Adipocyte (in vitro differentiated cells): Measurements from ENCODE around the gene JSRP1.
A peak's percentile ranks its signal among the peaks of the same experiment; 100 is the strongest.

Experiments
- DNase-seq: peaks from one replicate; pipeline ENCODE4 v3.0.0-alpha.2; 2015; ENCODE audit warnings: low read depth
- H3K27me3 ChIP-seq: replicated peaks from 2 replicates; pipeline ENCODE4 v1.7.0; 2013; ENCODE audit warnings: mild to moderate bottlenecking, low read length, moderate library complexity; ENCODE audit not compliant: control insufficient read depth, insufficient read depth
- H3K36me3 ChIP-seq: 2 replicates; pipeline ENCODE4 v1.7.0; 2013; ENCODE audit warnings: low read length, mild to moderate bottlenecking, moderate library complexity; ENCODE audit not compliant: control insufficient read depth, insufficient read depth, severe bottlenecking
- H3K4me1 ChIP-seq: 2 replicates; pipeline ENCODE4 v1.7.0; 2013; ENCODE audit warnings: mild to moderate bottlenecking, low read length, moderate library complexity; ENCODE audit not compliant: control insufficient read depth, insufficient read depth
- H3K4me3 ChIP-seq: 2 replicates; pipeline ENCODE4 v1.7.0; 2013; ENCODE audit warnings: mild to moderate bottlenecking, low read length, moderate library complexity
- H3K9ac ChIP-seq: 2 replicates; pipeline ENCODE4 v1.7.0; 2013; ENCODE audit warnings: mild to moderate bottlenecking, low read length, moderate library complexity
- H3K9me3 ChIP-seq: 2 replicates; pipeline ENCODE4 v1.7.0; 2013; ENCODE audit warnings: mild to moderate bottlenecking, low read length, moderate library complexity; ENCODE audit not compliant: control insufficient read depth

The JSRP1 gene

DNA sequence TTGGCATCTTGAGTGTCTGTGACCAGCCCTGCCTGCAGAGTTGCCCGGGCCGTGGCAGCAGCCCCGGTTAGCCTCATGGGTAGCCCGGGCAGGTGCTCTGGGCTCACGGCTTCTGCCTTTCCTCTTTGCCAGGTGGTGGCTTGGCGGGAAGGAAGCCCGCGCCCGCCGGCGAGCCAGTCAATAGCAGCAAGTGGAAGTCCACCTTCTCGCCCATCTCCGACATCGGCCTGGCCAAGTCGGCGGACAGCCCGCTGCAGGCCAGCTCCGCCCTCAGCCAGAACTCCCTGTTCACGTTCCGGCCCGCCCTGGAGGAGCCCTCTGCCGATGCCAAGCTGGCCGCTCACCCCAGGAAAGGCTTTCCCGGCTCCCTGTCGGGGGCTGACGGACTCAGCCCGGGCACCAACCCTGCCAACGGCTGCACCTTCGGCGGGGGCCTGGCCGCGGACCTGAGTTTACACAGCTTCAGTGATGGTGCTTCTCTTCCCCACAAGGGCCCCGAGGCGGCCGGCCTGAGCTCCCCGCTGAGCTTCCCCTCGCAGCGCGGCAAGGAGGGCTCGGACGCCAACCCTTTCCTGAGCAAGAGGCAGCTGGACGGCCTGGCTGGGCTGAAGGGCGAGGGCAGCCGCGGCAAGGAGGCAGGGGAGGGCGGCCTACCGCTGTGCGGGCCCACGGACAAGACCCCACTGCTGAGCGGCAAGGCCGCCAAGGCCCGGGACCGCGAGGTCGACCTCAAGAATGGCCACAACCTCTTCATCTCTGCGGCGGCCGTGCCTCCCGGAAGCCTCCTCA lies 30.0 kb downstream of the JSRP1 start:
- Histone ChIP-seq H3K36me3 (peaks cover 63% of the 10 kb centered on the region), H3K9ac (no peak overlapping the region), H3K4me3 (no peak overlapping the region), H3K9me3 (no peaks in the 10 kb centered on the region), H3K4me1 (peaks cover 10% of the 10 kb centered on the region), H3K27me3 (no peaks in the 10 kb centered on the region)
- no peak for DNase-seq

DNA sequence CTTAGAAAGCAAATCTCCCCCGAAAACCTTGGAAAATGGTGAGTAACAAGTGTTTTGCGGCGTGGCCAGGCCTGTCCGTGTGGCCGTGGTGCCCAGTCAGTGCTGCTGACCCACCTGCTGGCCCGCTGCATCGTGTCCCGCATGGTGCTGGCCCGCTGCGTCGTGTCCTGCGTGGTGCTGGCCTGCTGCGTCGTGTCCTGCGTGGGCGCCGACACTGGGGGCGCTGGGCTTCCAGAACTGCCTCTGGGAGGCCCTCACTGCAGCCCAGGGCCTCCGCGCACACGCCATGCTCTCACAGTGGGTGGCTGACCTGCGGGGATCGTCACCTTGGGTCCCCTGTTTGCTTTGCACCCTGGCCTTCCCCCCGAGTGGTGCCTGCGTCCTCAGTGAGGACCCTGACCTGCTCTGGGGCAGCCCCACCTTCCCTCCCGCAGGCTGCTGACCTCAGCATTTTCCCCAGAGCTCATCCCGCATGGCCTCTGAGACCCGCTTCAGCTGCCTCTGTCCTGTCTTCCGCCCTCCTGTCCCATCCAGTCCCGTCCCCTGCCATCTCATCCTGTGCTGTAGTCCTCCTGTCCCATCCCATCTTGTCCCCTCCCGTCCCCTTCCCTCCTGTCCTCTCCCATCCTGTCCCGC lies 30.7 kb downstream of the JSRP1 start:
- Histone ChIP-seq H3K27me3 (no peaks in the 10 kb centered on the region), H3K9ac (no peak overlapping the region), H3K4me3 (no peak overlapping the region), H3K4me1 (peaks cover 14% of the 10 kb centered on the region), H3K9me3 (no peaks in the 10 kb centered on the region), H3K36me3 (peaks cover 61% of the 10 kb centered on the region)
- no peak for DNase-seq

DNA sequence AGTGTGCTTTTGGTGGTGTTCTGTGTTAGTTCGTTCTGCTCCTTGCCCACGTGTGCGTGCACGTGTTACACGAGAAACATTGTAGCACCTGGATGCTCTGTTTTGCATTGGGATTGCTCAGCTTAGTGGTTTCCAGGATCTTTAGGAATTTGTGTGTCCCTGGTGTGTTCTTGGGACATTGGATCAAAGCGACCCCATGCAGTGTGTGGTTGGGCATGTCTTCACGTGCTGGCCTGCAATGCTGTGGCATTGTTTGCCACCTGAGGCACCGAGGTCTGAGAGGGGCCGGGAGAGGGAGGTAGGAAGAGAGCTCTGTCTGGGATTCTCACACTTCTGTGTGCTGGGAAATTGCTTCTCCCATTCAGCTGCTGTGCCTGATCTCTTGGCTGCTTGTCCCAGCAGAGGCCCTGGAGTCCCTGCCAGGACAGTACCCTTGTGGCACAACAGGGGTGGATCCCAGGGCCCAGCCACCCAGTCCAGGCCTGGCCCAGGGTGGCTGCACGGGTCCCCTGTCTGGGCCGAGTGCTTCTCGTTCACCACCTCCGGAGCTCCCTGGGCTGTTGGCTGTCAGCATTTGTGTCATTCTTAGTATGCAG lies 31.4 kb downstream of the JSRP1 start:
- no peak overlapping the region for H3K4me3 ChIP-seq
- H3K9ac ChIP-seq, result peak overlapping the region; percentile 29
- peaks cover 14% of the 10 kb centered on the region for H3K4me1 ChIP-seq
- no peaks in the 10 kb centered on the region for H3K9me3 ChIP-seq
- H3K27me3 ChIP-seq, result no peaks in the 10 kb centered on the region
- H3K36me3 ChIP-seq, result peaks cover 61% of the 10 kb centered on the region
- DNase-seq, result no peak

DNA sequence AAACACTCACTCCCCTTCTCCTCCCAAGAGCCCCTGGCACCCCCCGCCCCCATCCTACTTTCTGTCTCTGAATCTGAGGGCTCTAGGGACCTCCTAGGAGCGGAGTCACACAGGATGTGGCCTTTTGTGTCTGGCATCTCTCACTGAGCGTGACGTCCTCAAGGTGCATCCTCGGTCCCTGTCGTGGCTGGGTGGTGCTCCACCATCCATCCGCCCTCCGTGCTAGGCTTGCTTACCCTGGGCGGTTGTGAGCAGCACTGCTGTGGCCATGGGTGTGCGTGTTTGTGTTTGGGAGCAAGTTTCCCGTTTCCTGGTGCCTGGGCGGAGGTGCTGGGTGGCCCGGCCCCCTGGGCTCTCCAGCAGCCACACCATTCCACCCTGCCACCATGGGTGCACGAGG lies 32.3 kb downstream of the JSRP1 start:
- Histone ChIP-seq H3K9ac (no peak overlapping the region), H3K4me3 (no peak overlapping the region), H3K36me3 (peaks cover 54% of the 10 kb centered on the region), H3K9me3 (no peaks in the 10 kb centered on the region), H3K4me1 (peaks cover 14% of the 10 kb centered on the region), H3K27me3 (no peaks in the 10 kb centered on the region)
- DNase-seq, result no peak

DNA sequence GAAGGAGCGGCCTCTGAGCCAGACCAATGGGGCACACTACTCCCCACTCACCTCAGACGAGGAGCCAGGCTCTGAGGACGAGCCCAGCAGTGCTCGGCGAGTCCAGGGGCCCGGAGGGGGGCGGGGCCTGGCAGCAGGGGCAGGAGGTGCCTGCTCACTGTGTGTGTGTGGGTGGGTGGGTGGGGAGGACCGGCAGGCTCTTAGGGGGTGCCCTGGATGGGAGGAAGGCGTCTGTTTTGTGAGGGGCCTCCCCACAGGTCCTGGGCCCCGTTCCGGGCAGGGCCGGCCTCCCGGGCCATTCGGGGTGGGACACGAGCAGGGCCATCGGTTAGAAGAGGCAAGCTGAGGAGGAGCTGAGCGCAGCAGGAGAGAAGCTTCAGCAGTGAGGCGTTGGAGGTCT lies 32.8 kb downstream of the JSRP1 start:
- H3K36me3 ChIP-seq, result peaks cover 48% of the 10 kb centered on the region
- no peaks in the 10 kb centered on the region for H3K9me3 ChIP-seq
- DNase-seq, result no peak
- no peak overlapping the region for H3K9ac ChIP-seq
- no peak overlapping the region for H3K4me3 ChIP-seq
- H3K4me1 ChIP-seq, result peaks cover 14% of the 10 kb centered on the region
- no peaks in the 10 kb centered on the region for H3K27me3 ChIP-seq

DNA sequence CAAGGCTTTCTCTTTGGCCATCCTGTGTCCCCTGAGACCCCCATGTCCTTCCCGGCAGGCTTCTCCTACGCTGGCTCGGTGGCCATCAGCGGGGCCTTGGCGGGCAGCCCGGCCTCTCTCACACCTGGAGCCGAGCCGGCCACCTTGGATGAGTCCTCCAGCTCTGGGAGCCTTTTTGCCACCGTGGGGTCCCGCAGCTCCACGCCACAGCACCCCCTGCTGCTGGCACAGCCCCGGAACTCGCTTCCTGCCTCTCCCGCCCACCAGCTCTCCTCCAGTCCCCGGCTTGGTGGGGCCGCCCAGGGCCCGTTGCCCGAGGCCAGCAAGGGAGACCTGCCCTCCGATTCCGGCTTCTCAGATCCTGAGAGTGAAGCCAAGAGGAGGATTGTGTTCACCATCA lies 34.3 kb downstream of the JSRP1 start:
- Histone ChIP-seq H3K4me1 (peaks cover 14% of the 10 kb centered on the region), H3K9me3 (no peaks in the 10 kb centered on the region), H3K36me3 (peaks cover 56% of the 10 kb centered on the region), H3K9ac (peak overlapping the region; percentile 68), H3K27me3 (no peaks in the 10 kb centered on the region), H3K4me3 (no peak overlapping the region)
- DNase-seq, result no peak

DNA sequence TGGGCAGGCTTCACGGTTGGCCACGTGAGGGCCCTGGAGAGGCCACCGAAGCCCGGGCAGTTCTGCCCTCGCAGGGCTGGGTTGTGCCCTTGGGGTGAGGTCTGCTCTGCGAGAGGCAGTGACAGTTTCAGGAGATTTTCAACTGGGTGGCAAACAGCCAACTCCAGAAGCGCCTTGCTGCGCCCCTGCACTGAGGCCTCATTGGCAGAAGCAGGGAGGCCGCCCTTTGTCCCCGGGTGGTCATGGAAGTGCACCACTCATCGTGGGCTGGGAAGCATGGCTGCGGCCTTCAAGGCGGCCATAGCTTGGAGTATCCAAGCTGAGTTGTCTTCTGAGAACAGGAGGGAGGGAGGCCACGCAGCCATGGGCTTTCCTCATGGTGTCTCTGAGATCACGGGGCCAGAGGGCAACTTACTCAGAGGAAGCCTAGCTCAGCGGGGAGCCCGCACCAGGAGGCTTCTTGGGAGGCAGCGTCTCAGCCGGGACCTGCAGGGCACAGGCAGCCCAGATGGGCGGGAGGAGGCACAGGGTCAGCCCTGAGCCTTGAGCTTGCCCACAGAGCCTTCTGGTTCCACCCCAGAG lies 34.9 kb downstream of the JSRP1 start:
- Histone ChIP-seq H3K4me3 (no peak overlapping the region), H3K9ac (peak overlapping the region; percentile 68), H3K4me1 (peaks cover 14% of the 10 kb centered on the region), H3K36me3 (peaks cover 56% of the 10 kb centered on the region), H3K9me3 (no peaks in the 10 kb centered on the region), H3K27me3 (no peaks in the 10 kb centered on the region)
- no peak for DNase-seq

DNA sequence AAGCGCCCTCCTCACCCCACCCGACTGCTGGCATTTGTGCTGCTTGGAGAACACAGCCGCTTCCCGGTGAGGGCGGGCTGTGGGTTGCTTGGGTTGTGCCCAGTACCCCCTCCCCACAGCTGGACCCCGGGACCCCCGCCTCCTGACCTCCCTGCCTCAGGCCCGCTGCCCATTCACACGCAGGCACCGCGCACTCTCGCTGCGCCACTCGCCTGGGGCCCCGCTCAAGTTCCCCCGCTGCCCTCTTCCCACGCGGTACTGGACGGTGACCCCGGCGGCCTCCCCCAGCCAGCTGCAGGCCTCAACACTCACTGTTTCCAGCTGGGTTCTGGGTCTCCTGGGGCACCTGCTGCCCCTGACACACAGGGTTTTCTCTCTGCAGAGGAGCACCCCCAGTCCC lies 36.5 kb downstream of the JSRP1 start:
- Histone ChIP-seq H3K36me3 (peaks cover 56% of the 10 kb centered on the region), H3K9me3 (no peaks in the 10 kb centered on the region)
- no peak for DNase-seq

DNA sequence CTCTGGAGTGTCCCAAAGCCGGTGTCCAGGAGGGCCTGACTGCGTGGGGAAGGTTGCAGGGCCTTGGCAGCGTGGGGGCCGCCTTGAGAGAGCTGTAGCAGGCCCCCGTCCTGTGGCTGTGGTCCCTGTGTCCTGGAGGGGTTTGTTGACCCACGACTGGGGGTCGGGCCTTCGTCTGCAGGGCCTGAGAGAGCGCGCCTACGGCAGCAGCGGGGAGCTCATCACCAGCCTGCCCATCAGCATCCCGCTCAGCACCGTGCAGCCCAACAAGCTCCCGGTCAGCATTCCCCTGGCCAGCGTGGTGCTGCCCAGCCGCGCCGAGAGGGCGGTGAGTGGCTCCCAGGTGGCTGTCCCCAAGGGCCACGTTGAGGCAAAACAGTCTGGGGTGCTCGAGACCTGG lies 38.6 kb downstream of the JSRP1 start:
- peaks cover 11% of the 10 kb centered on the region for H3K4me1 ChIP-seq
- peaks cover 65% of the 10 kb centered on the region for H3K36me3 ChIP-seq
- no peak overlapping the region for H3K4me3 ChIP-seq
- H3K27me3 ChIP-seq, result no peaks in the 10 kb centered on the region
- no peak for DNase-seq
- H3K9ac ChIP-seq, result no peak overlapping the region
- H3K9me3 ChIP-seq, result no peaks in the 10 kb centered on the region

More for the DNA sequence above, 36.5 kb downstream of the JSRP1 start:
- no peaks in the 10 kb centered on the region for H3K27me3 ChIP-seq
- H3K4me1 ChIP-seq, result peaks cover 13% of the 10 kb centered on the region
- H3K9ac ChIP-seq, result no peak overlapping the region
- H3K4me3 ChIP-seq, result no peak overlapping the region

DNA sequence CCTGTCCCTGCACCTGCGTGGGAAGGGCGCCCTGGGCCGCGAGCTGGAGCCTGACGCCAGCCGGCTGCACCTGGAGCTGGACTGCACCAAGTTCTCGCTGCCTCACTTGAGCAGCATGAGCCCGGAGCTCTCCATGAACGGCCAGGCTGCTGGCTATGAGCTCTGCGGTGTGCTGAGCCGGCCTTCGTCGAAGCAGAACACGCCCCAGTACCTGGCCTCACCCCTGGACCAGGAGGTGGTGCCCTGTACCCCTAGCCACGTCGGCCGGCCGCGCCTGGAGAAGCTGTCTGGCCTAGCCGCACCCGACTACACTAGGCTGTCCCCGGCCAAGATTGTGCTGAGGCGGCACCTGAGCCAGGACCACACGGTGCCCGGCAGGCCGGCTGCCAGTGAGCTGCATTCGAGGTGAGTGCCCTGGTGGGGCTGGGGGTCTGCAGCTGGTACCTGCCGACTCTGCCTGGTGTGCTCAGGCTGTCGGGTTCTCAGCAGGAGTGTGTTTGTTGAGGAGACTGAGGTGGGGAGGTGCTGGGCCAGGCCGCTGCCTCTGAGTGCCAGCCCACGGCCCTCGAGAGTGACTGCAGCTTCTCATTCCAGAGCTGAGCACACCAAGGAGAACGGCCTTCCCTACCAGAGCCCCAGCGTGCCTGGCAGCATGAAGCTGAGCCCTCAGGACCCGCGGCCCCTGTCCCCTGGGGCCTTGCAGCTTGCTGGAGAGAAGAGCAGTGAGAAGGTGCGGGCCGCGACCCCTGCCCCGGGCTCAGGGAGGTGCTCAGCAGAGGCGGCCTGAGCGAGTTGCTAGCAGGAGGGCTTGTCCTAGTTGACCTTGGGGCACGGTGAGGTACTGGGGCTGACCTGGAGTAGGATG lies 39.6 kb downstream of the JSRP1 start:
- H3K4me3 ChIP-seq, result no peak overlapping the region
- peaks cover 75% of the 10 kb centered on the region for H3K36me3 ChIP-seq
- no peaks in the 10 kb centered on the region for H3K9me3 ChIP-seq
- DNase-seq, result no peak
- peaks cover 11% of the 10 kb centered on the region for H3K4me1 ChIP-seq
- no peak overlapping the region for H3K9ac ChIP-seq
- H3K27me3 ChIP-seq, result no peaks in the 10 kb centered on the region
